Raji (cell line): Measurements from ENCODE around the gene ST6GALNAC3.

Experiments used
- POLR2A ChIP-seq: IDR thresholded peaks from 2 replicates; pipeline ENCODE4 v1.6.1; 2011; ENCODE audit warnings: low read depth, low read length, control low read depth; ENCODE audit not compliant: insufficient read depth

Gene ST6GALNAC3

DNA sequence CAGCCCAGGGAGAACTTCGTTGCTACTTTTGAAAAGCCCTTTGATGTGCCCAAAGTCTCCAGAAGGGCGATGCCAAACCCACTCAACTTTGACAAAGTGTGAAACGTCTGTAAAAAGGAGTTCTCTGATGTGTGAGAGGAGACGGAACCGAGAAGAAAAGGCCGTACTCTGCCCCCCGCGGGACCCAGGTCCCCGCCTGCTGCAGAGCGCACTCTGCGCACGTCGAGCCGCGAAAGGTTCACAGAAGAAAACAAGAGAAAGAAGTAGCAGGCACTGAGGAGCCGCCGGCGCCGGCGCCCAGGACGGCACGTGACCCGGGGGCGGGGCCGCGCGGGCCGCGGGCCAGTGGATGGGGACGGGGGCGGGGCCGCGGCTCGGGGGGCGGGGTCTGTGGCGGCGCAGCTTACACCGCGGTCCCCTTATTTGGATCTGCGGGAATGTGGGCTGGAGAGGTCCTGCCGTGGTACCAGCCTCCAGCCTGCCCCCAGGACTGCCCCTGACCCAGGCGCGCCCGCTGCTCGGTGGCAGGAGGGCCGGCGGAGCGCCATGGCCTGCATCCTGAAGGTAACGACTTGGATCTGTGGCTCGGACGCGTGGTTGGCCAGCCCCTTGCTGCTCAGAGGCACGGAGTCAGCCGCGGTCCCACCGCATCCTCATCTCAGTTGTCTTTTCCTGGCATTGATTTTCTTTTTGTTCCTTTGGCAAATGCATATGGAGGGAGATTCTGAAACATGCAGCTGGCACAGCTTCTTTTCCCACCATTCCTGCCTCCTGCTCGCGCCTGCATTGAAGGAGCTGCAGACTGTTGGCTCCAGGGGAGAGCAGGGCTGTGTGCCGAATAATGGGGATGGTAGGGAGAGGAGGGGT lies at the start of gene ST6GALNAC3:
ST6GALNAC3 (plus strand) TSS at position 426 of the 867 bp plus-strand sequence.
- no peak for TF ChIP-seq POLR2A

- TF ChIP-seq POLR2A: no peak
These were observed 47.2 kb upstream of the ST6GALNAC3 start for GRCh38 chr1:76027341-76027740.

DNA sequence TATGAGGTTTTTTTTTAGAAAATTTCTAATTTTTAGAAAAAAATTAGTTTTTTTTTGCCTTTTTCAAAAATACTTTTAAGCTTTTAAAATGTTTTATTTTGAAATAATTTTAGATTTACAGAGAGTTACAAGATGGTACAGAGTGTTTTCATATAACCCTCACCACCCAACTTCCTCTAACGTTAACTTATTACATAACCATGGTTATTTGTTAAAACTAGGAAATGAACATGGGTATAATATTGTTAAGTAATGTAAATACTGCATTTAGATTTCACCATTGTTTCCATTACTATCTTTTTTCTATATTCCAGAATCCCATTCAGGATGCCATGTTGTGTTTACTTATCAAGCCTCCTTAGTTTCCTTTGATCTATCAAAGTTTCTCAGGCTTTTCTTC lies 45.2 kb upstream of the ST6GALNAC3 start:
- no peak for TF ChIP-seq POLR2A

DNA sequence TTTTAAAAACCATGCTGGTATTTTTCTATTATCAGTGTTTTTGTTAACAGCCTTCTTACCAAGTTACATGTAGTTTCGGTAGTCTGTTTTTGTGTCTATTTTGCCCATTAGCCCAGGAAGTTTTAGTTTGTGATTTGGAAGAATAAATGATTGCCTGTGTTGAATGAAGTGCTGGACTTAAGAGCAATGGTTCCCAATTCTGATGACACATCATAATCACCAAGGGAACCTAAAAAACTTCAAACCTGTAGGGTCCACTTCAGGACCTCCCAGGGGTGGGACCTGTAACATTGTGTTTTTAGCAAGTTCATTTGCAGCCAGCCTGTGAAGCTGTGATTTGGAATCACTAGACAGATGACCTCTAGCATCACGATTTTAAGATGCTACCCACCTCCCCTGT lies 43.0 kb upstream of the ST6GALNAC3 start:
- no peak for TF ChIP-seq POLR2A

- TF ChIP-seq POLR2A: no peak
These were observed 40.6 kb upstream of the ST6GALNAC3 start for GRCh38 chr1:76033800-76034475.

DNA sequence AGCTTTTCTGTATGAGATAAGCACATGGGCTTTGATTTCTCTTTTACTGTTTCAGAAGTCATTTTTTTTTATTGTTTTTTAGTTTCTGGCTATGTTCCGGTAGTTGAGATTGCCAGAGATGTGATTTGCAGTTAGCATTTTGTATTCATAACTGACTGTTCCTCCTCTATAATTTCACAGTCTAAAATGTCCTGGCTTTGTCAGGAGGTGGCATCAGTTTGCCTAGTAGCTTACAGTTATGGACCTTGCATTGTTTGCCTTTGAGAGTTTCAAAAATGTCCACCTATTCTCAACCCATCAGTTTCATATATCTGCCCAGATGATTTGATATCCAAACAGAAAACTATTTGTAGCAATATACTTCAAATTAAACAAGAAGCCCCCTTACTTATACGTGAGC lies 39.5 kb upstream of the ST6GALNAC3 start:
- TF ChIP-seq POLR2A: no peak

- TF ChIP-seq POLR2A: no peak
These were observed 37.2 kb upstream of the ST6GALNAC3 start for GRCh38 chr1:76037324-76037723.

DNA sequence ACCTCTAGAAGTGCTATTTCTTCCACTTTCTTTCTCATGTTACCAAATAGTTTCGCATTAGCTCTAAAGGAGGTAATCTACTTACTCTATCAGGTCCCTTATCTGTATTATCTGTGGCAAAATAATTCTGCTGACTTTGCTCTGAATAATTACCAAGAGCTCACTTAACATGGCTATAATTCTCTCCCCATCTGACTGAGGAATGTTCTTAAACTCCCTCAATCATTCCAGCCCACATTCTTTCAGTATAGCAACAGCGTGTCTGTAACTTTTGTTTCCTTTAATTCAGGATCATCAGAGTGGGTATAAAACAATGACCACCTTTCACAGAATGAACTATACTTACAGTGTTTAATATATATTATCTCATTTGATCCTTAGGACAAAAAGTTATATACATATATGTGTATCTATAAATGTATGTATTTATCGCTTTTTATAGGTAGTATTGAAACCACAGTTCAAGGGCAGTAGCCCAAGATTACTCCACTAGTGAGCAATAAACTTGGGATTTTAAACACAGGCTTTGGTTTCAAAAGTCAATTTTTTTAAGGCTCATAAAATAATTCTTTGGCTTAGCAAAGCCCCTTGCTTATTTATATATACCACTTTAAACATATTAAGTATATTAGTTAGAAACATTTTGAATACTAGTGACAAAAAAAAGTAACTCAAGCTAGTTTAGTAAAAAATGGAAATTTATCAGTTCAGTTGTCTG lies 36.1 kb upstream of the ST6GALNAC3 start:
- TF ChIP-seq POLR2A: no peak

DNA sequence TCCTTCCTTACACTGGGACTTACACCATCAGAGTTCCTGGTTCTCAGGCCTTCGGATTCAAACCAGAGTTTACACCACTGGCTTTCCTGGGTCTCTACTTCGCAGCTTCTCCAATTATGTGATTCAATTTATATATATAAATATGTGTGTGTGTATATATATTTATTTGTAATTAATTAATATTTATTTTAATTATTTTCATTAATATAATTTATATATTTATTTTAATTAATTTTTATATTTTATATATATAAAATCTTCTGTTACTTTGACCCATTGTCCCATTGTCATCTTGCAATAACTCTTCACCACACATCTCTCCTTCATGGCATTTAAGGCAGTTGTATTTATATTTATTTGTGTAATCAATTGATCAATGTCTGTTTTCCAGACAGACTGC lies 28.4 kb upstream of the ST6GALNAC3 start:
- TF ChIP-seq POLR2A: no peak

- TF ChIP-seq POLR2A: no peak
These were observed 26.3 kb upstream of the ST6GALNAC3 start for GRCh38 chr1:76048219-76048618.

DNA sequence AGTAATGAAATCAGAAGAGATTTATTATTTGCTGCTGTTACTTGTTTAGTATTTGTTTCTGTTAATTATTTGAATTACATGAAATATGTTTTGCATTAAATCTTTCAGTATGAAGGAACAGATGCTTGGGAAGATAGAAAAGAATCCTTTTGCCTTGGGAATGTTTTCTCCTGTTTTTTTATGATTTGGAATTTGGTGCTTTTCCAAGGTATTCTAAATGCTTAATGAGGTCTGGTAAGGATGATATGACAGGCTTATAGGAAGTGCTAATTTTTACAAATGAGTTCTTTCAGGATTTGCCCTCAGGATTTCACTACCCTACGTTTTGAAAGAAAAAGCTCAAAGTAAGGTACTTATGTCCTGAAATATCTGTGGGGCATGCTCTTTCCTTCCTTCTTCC lies 25.6 kb upstream of the ST6GALNAC3 start:
- TF ChIP-seq POLR2A: no peak

DNA sequence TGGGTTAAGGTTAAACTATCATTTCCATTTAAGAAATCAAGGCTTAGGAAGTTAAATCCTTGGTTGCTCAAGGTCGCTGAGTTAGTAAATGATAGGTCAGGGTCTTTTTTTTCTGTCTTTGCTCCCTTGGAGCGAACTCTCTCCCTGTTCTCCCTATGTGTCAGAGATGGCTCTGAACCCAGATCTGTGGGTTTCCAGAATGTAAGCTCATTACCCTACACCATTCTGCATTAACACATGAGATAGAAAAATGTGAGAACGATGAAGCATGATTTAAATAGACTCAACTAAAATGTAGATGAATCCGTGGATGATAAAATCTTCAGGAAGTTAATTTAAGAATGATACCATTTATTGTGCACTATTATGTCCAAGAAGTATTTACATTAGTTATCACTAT lies 25.0 kb upstream of the ST6GALNAC3 start:
- no peak for TF ChIP-seq POLR2A

DNA sequence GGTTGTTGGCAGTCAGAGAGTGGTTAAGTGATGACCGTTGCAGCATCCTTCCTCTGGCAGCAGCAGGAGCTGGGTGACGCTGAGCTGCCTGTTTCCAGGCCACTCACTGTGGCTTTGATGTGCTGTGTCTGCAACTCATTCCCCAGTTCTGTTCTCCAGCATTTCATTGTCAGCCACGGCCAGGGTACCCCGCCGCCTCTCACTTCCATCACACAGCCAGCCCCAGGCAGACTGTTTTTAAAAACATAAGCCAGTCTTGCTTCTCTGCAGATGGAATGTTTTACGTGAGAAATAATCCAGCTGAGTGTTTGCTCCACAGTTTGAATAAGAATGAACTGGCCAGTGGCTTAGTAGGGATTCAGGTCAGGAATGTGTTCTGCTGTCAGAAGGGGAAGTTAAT lies 21.5 kb upstream of the ST6GALNAC3 start:
- TF ChIP-seq POLR2A: no peak

- no peak for TF ChIP-seq POLR2A
These were observed 20.2 kb upstream of the ST6GALNAC3 start for GRCh38 chr1:76054359-76054758.

DNA sequence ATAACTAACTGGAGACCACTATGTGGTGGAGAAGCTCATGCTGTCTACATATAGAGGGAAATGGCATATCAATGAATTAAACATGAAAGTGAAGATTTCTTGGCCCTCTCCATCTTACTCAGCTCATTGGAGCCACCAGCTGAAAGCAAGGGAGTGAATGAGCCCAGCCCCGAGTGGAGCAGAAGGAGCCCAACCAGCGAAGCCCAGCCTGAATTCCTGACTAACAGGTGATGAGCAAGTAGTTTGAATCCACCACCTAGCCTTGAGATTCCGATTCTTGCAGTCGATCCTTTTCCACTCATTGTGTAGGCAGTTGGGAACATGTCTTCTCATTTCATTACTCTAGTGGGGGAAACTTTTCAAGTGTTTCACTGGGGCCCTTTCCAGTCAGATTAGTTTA lies 18.6 kb upstream of the ST6GALNAC3 start:
- no peak for TF ChIP-seq POLR2A

DNA sequence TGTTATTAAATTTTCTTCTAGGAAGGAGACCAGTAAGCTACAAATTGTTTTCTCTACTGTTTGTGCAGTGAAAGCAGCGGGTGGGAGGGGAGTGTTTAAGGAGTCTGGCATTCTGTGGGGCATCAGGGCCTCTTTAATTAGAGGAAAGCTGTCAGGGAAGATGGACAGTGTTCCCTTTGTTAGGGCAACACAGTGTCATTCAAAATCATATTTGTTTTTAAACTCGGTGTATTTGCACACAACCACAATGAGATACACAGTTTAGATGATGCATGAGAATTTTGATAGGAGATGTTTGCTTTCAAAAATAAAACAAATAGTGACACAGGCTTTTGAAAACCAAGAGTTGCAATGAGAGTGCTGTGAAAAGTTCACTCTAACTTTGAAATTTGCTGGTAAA lies 15.1 kb upstream of the ST6GALNAC3 start:
- no peak for TF ChIP-seq POLR2A
